ENCODE results near the gene HAPSTR1.

DNA sequence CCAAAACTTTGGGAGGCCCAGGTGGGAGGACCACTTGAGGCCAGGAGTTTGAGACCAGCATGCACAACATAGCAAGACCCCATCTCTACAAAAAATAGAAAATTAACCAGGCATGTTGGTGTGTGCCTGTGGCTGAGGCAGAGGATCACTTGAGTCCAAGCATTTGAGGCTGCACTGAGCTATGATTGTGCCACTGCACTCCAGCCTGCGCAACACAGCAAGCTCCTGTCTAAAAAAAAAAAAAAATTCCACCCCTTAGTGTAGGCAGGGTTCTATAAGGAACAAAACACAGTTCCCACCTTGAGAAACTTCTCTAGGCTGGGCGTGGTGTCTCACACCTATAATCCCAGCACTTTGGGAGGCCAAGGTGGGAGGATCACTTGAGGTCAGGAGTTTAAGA, 36.3 kb upstream of the HAPSTR1 start:
- no peak for TF ChIP-seq POLR2A (IDR thresholded peaks at IDR 0.05)
- TF ChIP-seq, protein P1, sequence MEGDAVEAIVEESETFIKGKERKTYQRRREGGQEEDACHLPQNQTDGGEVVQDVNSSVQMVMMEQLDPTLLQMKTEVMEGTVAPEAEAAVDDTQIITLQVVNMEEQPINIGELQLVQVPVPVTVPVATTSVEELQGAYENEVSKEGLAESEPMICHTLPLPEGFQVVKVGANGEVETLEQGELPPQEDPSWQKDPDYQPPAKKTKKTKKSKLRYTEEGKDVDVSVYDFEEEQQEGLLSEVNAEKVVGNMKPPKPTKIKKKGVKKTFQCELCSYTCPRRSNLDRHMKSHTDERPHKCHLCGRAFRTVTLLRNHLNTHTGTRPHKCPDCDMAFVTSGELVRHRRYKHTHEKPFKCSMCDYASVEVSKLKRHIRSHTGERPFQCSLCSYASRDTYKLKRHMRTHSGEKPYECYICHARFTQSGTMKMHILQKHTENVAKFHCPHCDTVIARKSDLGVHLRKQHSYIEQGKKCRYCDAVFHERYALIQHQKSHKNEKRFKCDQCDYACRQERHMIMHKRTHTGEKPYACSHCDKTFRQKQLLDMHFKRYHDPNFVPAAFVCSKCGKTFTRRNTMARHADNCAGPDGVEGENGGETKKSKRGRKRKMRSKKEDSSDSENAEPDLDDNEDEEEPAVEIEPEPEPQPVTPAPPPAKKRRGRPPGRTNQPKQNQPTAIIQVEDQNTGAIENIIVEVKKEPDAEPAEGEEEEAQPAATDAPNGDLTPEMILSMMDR (IDR thresholded peaks at IDR 0.05) = no peak

Measured in right lobe of liver (tissue), 4 donors.